ENCODE measurements around the gene EFNA5. TPM values are rescaled to one million over a fixed set of nuclear protein-coding genes. Genes with fewer than 3 reads are reported as not detected.

Gene EFNA5
- total and polyA plus RNA-seq, 2 of the 8 experiments (the other 6 are each of a cell fraction or from before 2014, with no cell fraction given), result 9.6 to 21.8 TPM

GRCh38 chr5:107630184-107630583 lies 40.6 kb downstream of the EFNA5 start:
- DNase-seq (ENCODE audit: low read depth in 1 of 2, low spot score in 2 of 2) (no peak), FAIRE-seq (no peak)
- no peak overlapping the region for H3K4me2 ChIP-seq (ENCODE audit: insufficient read depth in 1 of 2, low read depth in 2 of 2, low read length in 2 of 2)
- H2BK15ac ChIP-seq (ENCODE audit: low read length), result no peak overlapping the region
- peaks cover 0 to 3% of the 10 kb centered on the region in 2 experiments; a peak in 1 of 4 replicates for H3K79me2 ChIP-seq (ENCODE audit: control insufficient read depth in 1 of 2, insufficient read depth in 2 of 2, low read length in 2 of 2)
- H3K27me3 ChIP-seq (replicated peaks in 1 of 4; ENCODE audit: control insufficient read depth in 3 of 4, extremely low read depth in 1 of 4, insufficient read depth in 3 of 4, low read length in 3 of 4), result no peaks in the 10 kb centered on the region
- H4K5ac ChIP-seq (ENCODE audit: insufficient read length, low read depth, low read length), result no peak overlapping the region
- 94% methylated on average over 2 of the region's 2 CpGs; no CpG with 5 or more reads in 1 of the 2 experiments for WGBS, 2 experiments (ENCODE audit: extremely low coverage in 1 of 2, insufficient coverage in 1 of 2, insufficient read length in 1 of 2, insufficient replicate concordance in 2 of 2, low coverage in 1 of 2, low lambda C conversion rate in 2 of 2, missing lambda C conversion rate in 1 of 2)
- H2BK5ac ChIP-seq (ENCODE audit: low read depth, low read length), result no peak overlapping the region
- no peak overlapping the region for H3K4me3 ChIP-seq (ENCODE audit: extremely low read depth in 1 of 4, insufficient read depth in 2 of 4, low read depth in 3 of 4, low read length in 4 of 4)
- ChIA-PET CTCF (ENCODE audit: partially characterized antibody) (interaction anchor here (0.5 to 1.0 kb wide), 4 partner anchors 14 to 236 kb away, joined by 3 to 4 read pairs (median 3); no protein-coding TSS in a partner anchor), POLR2A (ENCODE audit: partially characterized antibody) (interaction anchor here (0.7 kb wide), 1 partner anchor 10 kb away, joined by 3 read pairs; no protein-coding TSS in a partner anchor)
- no peak overlapping the region for H4K91ac ChIP-seq (replicated peaks; ENCODE audit: insufficient read length, low read length)
- H4K20me1 ChIP-seq (replicated peaks in 1 of 2; ENCODE audit: control insufficient read depth in 1 of 2, insufficient read depth in 2 of 2, low read length in 2 of 2), result no peaks in the 10 kb centered on the region
- H3K9ac ChIP-seq (replicated peaks in 1 of 4; ENCODE audit: extremely low read depth in 1 of 4, low read depth in 3 of 4, low read length in 3 of 4), result no peak overlapping the region
- no peak overlapping the region for H2AK5ac ChIP-seq (ENCODE audit: low read depth, low read length)
- H3K79me1 ChIP-seq (ENCODE audit: low read depth, low read length), result no peaks in the 10 kb centered on the region
- H3K4me1 ChIP-seq (replicated peaks in 1 of 4; ENCODE audit: control insufficient read depth in 3 of 4, insufficient read depth in 4 of 4, low read length in 3 of 4), result peaks cover 0 to 9% (median 6%) of the 10 kb centered on the region in 4 experiments; a peak in 3 of 7 replicates
- H2BK20ac ChIP-seq (ENCODE audit: low read length), result no peak overlapping the region
- no peak overlapping the region for H3K18ac ChIP-seq (ENCODE audit: extremely low read depth, low read length)
- H3K14ac ChIP-seq (ENCODE audit: insufficient read length), result no peak overlapping the region
- no peaks in the 10 kb centered on the region for H3K23me2 ChIP-seq (ENCODE audit: low read depth, low read length)
- H3K9me3 ChIP-seq (ENCODE audit: insufficient read depth in 2 of 2, low read depth in 1 of 2, low read length in 1 of 2), result no peaks in the 10 kb centered on the region
- no peak overlapping the region for H3K56ac ChIP-seq (replicated peaks; ENCODE audit: insufficient read length, low read depth, low read length)
- H4K8ac ChIP-seq (ENCODE audit: extremely low read depth, insufficient read depth, low read length), result no peak overlapping the region
- H2AFZ ChIP-seq (ENCODE audit: low read length), result no peak overlapping the region
- no peaks in the 10 kb centered on the region for H3K36me3 ChIP-seq (ENCODE audit: control insufficient read depth in 2 of 4, insufficient read depth in 4 of 4, low read length in 3 of 4)
- no peak overlapping the region for H3K23ac ChIP-seq (ENCODE audit: insufficient read length)
- H2BK120ac ChIP-seq (replicated peaks; ENCODE audit: low read depth, low read length), result no peak overlapping the region
- no peak overlapping the region for H3K27ac ChIP-seq (ENCODE audit: low read depth, low read length)
- H2BK12ac ChIP-seq (ENCODE audit: low read depth, low read length), result no peak overlapping the region
- H3K4ac ChIP-seq (replicated peaks; ENCODE audit: insufficient read length, low read depth, low read length), result no peak overlapping the region
- TF ChIP-seq POLR2AphosphoS5 (IDR thresholded peaks at IDR 0.05; ENCODE audit: low read depth, low read length), result no peak
- no peak for TF ChIP-seq CBX5 (IDR thresholded peaks at IDR 0.05; ENCODE audit: low read depth, low read length)
- TF ChIP-seq EP300 (IDR thresholded peaks at IDR 0.05; ENCODE audit: borderline replicate concordance in 1 of 2, low read depth in 2 of 2, low read length in 2 of 2), result no peak
- TF ChIP-seq ZNF274 (IDR thresholded peaks at IDR 0.05; ENCODE audit: borderline replicate concordance, extremely low read depth, low read length), result no peak
- no peak for TF ChIP-seq SP4 (IDR thresholded peaks at IDR 0.05; ENCODE audit: low read length)
- no peak for TF ChIP-seq CHD2 (IDR thresholded peaks at IDR 0.05; ENCODE audit: low read length)
- TF ChIP-seq KDM4A (IDR thresholded peaks at IDR 0.05; ENCODE audit: low read depth, low read length, severe bottlenecking), result no peak
- TF ChIP-seq CEBPB (IDR thresholded peaks at IDR 0.05; ENCODE audit: low read depth, low read length), result no peak
- no peak for TF ChIP-seq POLR2A (IDR thresholded peaks at IDR 0.05; ENCODE audit: control extremely low read depth in 1 of 2, low read depth in 2 of 2, low read length in 2 of 2)
- TF ChIP-seq ATF3 (IDR thresholded peaks at IDR 0.05; ENCODE audit: insufficient read depth, low read depth, low read length), result no peak
- TF ChIP-seq HDAC6 (IDR thresholded peaks at IDR 0.05; ENCODE audit: low read depth, low read length), result no peak
- no peak for TF ChIP-seq NRF1 (IDR thresholded peaks at IDR 0.05; ENCODE audit: low read depth, low read length)
- no peak for TF ChIP-seq TBP (IDR thresholded peaks at IDR 0.05; ENCODE audit: low read depth, low read length)
- TF ChIP-seq BACH1 (IDR thresholded peaks at IDR 0.05; ENCODE audit: low read length), result no peak
- no peak for TF ChIP-seq GTF2F1 (IDR thresholded peaks at IDR 0.05; ENCODE audit: borderline replicate concordance, low read depth, low read length)
- TF ChIP-seq SP2 (IDR thresholded peaks at IDR 0.05; ENCODE audit: low read length), result no peak

All from H1 (cell line).